Bronchial epithelial cell (primary cell): ENCODE measurements around the gene SLC7A11. TPM values are rescaled to one million over a fixed set of nuclear protein-coding genes. Genes with fewer than 3 reads are reported as not detected.
A peak's percentile ranks its signal among the peaks of the same experiment; 100 is the strongest.

ENCODE experiments used
- DNase-seq: peaks from one replicate; pipeline ENCODE4 v3.0.0-alpha.2; 2010; ENCODE audit warnings: low read depth
- FAIRE-seq: peaks from 2 replicates; lab custom pipeline; 2011; peaks lifted over from hg19 to GRCh38; lab: Jason Lieb, UNC
- H3K27me3 ChIP-seq: 2 replicates; pipeline ENCODE4 v1.5.1; 2011; ENCODE audit warnings: low read length; ENCODE audit not compliant: control insufficient read depth, insufficient read depth
- H3K36me3 ChIP-seq: 2 replicates; pipeline ENCODE4 v1.5.1; 2011; ENCODE audit warnings: low read length; ENCODE audit not compliant: control insufficient read depth, insufficient read depth
- H3K4me3 ChIP-seq: 2 replicates; pipeline ENCODE4 v1.5.1; 2011; ENCODE audit warnings: mild to moderate bottlenecking, low read depth, low read length, control low read depth
- CTCF ChIP-seq: IDR thresholded peaks from 2 replicates; pipeline ENCODE4 v1.5.1; 2011; ENCODE audit warnings: mild to moderate bottlenecking, moderate library complexity, low read length, control low read depth, inconsistent platforms; ENCODE audit not compliant: insufficient read depth, severe bottlenecking
- total RNA-seq: library from RNA; depleted of rRNA; stranded (reverse); fragments of >200 nt; gene quantifications from 2 replicates; pipeline ENCODE4 v1.2.1, GENCODE V29; 2014

SLC7A11 gene
- total RNA-seq, 1 donor from 2014 or later = 129 TPM

GRCh38 chr4:138229160-138229559 is 13.0 kb downstream of the SLC7A11 start:
- no peak for TF ChIP-seq CTCF
- no peak for FAIRE-seq
- peaks cover 7% of the 10 kb centered on the region for H3K36me3 ChIP-seq
- H3K27me3 ChIP-seq = no peaks in the 10 kb centered on the region
- no peak overlapping the region for H3K4me3 ChIP-seq
- no peak for DNase-seq

GRCh38 chr4:138226351-138226750 is 15.8 kb downstream of the SLC7A11 start:
- no peak overlapping the region for H3K4me3 ChIP-seq
- peaks cover 4% of the 10 kb centered on the region for H3K36me3 ChIP-seq
- FAIRE-seq (no peak), DNase-seq (no peak)
- no peaks in the 10 kb centered on the region for H3K27me3 ChIP-seq
- TF ChIP-seq CTCF = no peak

GRCh38 chr4:138225477-138225876 is 16.7 kb downstream of the SLC7A11 start:
- no peak for FAIRE-seq
- DNase-seq = no peak
- Histone ChIP-seq H3K36me3 (peaks cover 4% of the 10 kb centered on the region), H3K4me3 (no peak overlapping the region), H3K27me3 (no peaks in the 10 kb centered on the region)
- TF ChIP-seq CTCF = no peak

- TF ChIP-seq CTCF = no peak
- FAIRE-seq (no peak), DNase-seq (no peak)
- H3K4me3 ChIP-seq = no peak overlapping the region
- H3K27me3 ChIP-seq = no peaks in the 10 kb centered on the region
- peaks cover 5% of the 10 kb centered on the region for H3K36me3 ChIP-seq
Observed at GRCh38 chr4:138224614-138225013, 17.5 kb downstream of the SLC7A11 start.

- TF ChIP-seq CTCF = no peak
Observed at GRCh38 chr4:138223231-138223910, 18.8 kb downstream of the SLC7A11 start.

GRCh38 chr4:138222046-138222445 is 20.1 kb downstream of the SLC7A11 start:
- Histone ChIP-seq H3K4me3 (no peak overlapping the region), H3K27me3 (no peaks in the 10 kb centered on the region), H3K36me3 (peaks cover 7% of the 10 kb centered on the region)
- peak; percentile 88 for DNase-seq
- FAIRE-seq = no peak
- no peak for TF ChIP-seq CTCF

More at GRCh38 chr4:138223231-138223910, 18.8 kb downstream of the SLC7A11 start:
- no peaks in the 10 kb centered on the region for H3K27me3 ChIP-seq
- peaks cover 5% of the 10 kb centered on the region for H3K36me3 ChIP-seq
- H3K4me3 ChIP-seq = no peak overlapping the region
- FAIRE-seq = no peak
- DNase-seq = no peak
